Right lobe of liver (tissue), 6 donors: ENCODE measurements around the gene NXPE4. TPM values are rescaled to one million over a fixed set of nuclear protein-coding genes. Genes with fewer than 3 reads are reported as not detected.

ENCODE experiments used
- ATAC-seq, 4 donors: fragments of 200-7000 bp; cut with Tn5 transposase; one replicate each; pipeline ENCODE4 v1.9.1; 2020; ENCODE audit warnings: mild to moderate bottlenecking in 4 of 4, moderate library complexity in 4 of 4
- DNase-seq, 3 donors: peaks; one replicate each; pipeline ENCODE4 v3.0.0-alpha.2; 2020
- H3K27ac ChIP-seq, 3 donors: fragments of 200-600 bp; one replicate each; pipeline ENCODE4 v1.8.0; 2022
- H3K27me3 ChIP-seq, 2 donors: fragments of 200-600 bp; one replicate each; pipeline ENCODE4 v1.8.0; 2022
- H3K36me3 ChIP-seq, 4 donors: fragments of 200-600 bp; sonication (generic) in 1 of 4; one replicate each; pipeline versions ENCODE4 v1.5.1 to v1.8.0; 2017 to 2022; ENCODE audit warnings: control low read depth in 1 of 4
- H3K4me1 ChIP-seq, 4 donors: fragments of 200-600 bp; sonication (generic) in 1 of 4; one replicate each; pipeline versions ENCODE4 v1.5.1 to v1.8.0; 2017 to 2022; ENCODE audit warnings: control low read depth in 1 of 4
- H3K4me3 ChIP-seq, 3 donors: fragments of 200-600 bp; one replicate each; pipeline ENCODE4 v1.8.0; 2022
- H3K9me3 ChIP-seq, 4 donors: fragments of 200-600 bp; sonication (generic) in 1 of 4; one replicate each; pipeline versions ENCODE4 v1.5.1 to v1.8.0; 2017 to 2022; ENCODE audit warnings: control low read depth in 1 of 4
- CTCF ChIP-seq, 4 donors: fragments of 200-600 bp in 3 of 4; fragments of 450-650 bp in 1 of 4; IDR thresholded peaks; one replicate each; pipeline versions ENCODE4 v1.5.1 to v1.8.0; 2016 to 2022; ENCODE audit warnings: antibody characterized with exemption in 4 of 4, mild to moderate bottlenecking in 2 of 4
- POLR2A ChIP-seq: fragments of 450-650 bp; IDR thresholded peaks from one replicate; pipeline ENCODE4 v1.6.1; 2017; ENCODE audit warnings: antibody characterized with exemption, mild to moderate bottlenecking
- WGBS: methylation state at CpG from one replicate; pipeline ENCODE4 v1.1.6; 2018; ENCODE audit warnings: low coverage, low lambda C conversion rate; ENCODE audit not compliant: insufficient coverage; ENCODE audit errors: missing lambda C conversion rate; 5-methylcytosine and 5-hydroxymethylcytosine counted together
- intact Hi-C, 2 donors: fragments of 100-400 bp; cut with DNase I; formaldehyde crosslinking; loops; one replicate each; pipeline versions ENCODE4 v1.11.2 to v1.14.1; 2022
- total RNA-seq, 6 experiments: library from RNA; depleted of rRNA in 2 of 6; stranded (reverse); fragments of >200 nt in 2 of 6; fragmentation: NEBNext Ultra II Directional in 3 of 6; extraction: Animal tissue kit (Norgen Biotek cat#: 25700) in 3 of 6; gene quantifications; one replicate each; pipeline versions ENCODE4 v1.1.0 to v1.2.4, GENCODE V29; 2016 to 2023
- donor health status: DM: no; HTN: yes; CAD: no.
- donor health status: DM: no; HTN: no; CAD: no.
- donor health status: DM: no; HTN: no; CAD: no.
- donor health status: DM: no; HTN: yes; CAD: no.
- donor health status: DM: no; HTN: yes; CAD: no.

Gene NXPE4
- total RNA-seq, 6 experiments from 2014 or later = not detected

- intact Hi-C loops = no loop called here
- Histone ChIP-seq H3K27me3 (no peaks in the 10 kb centered on the region), H3K4me1 (no peaks in the 10 kb centered on the region), H3K4me3 (no peak overlapping the region), H3K36me3 (no peaks in the 10 kb centered on the region), H3K27ac (no peak overlapping the region), H3K9me3 (no peaks in the 10 kb centered on the region)
- 74% methylated on average over 5 of the region's 5 CpGs for WGBS
- TF ChIP-seq POLR2A (no peak), CTCF (IDR thresholded peaks at IDR 0.05) (no peak)
- ATAC-seq = no peak
- DNase-seq = no peak
Observed at GRCh38 chr11:114586797-114587196, 8.8 kb downstream of the NXPE4 start.

- Histone ChIP-seq H3K4me3 (no peak overlapping the region), H3K27ac (no peak overlapping the region), H3K36me3 (no peaks in the 10 kb centered on the region), H3K27me3 (no peaks in the 10 kb centered on the region), H3K4me1 (no peaks in the 10 kb centered on the region), H3K9me3 (no peaks in the 10 kb centered on the region)
- ATAC-seq = no peak
- TF ChIP-seq CTCF (IDR thresholded peaks at IDR 0.05) (no peak), POLR2A (no peak)
- WGBS = 0% methylated on average over 1 of the region's 1 CpG
- intact Hi-C loops = no loop called here
- no peak for DNase-seq
Observed at GRCh38 chr11:114571712-114572111, 23.9 kb downstream of the NXPE4 start.

GRCh38 chr11:114569801-114570200 is 25.8 kb downstream of the NXPE4 start:
- Histone ChIP-seq H3K36me3 (no peaks in the 10 kb centered on the region), H3K4me1 (no peaks in the 10 kb centered on the region), H3K4me3 (no peak overlapping the region), H3K27me3 (no peaks in the 10 kb centered on the region), H3K9me3 (no peaks in the 10 kb centered on the region), H3K27ac (no peak overlapping the region)
- intact Hi-C loops = no loop called here
- DNase-seq (no peak), ATAC-seq (no peak)
- WGBS = 55% methylated on average over 3 of the region's 3 CpGs
- TF ChIP-seq CTCF (IDR thresholded peaks at IDR 0.05) (no peak), POLR2A (no peak)

GRCh38 chr11:114566276-114566675 is 29.3 kb downstream of the NXPE4 start:
- no peaks in the 10 kb centered on the region for H3K4me1 ChIP-seq
- H3K4me3 ChIP-seq = no peak overlapping the region
- H3K9me3 ChIP-seq = no peaks in the 10 kb centered on the region
- intact Hi-C loops = no loop called here
- ATAC-seq (no peak), DNase-seq (no peak)
- H3K36me3 ChIP-seq = no peaks in the 10 kb centered on the region
- H3K27me3 ChIP-seq = no peaks in the 10 kb centered on the region
- no peak overlapping the region for H3K27ac ChIP-seq
- WGBS = 11% methylated on average over 2 of the region's 2 CpGs
- no peak for TF ChIP-seq CTCF (IDR thresholded peaks at IDR 0.05)
- no peak for TF ChIP-seq POLR2A

- TF ChIP-seq POLR2A (no peak), CTCF (IDR thresholded peaks at IDR 0.05) (no peak)
- H3K36me3 ChIP-seq = no peaks in the 10 kb centered on the region
- intact Hi-C loops = no loop called here
- no peak overlapping the region for H3K27ac ChIP-seq
- no peaks in the 10 kb centered on the region for H3K4me1 ChIP-seq
- ATAC-seq (no peak), DNase-seq (no peak)
- H3K27me3 ChIP-seq = no peaks in the 10 kb centered on the region
- 58% methylated on average over 1 of the region's 1 CpG for WGBS
- no peaks in the 10 kb centered on the region for H3K9me3 ChIP-seq
- no peak overlapping the region for H3K4me3 ChIP-seq
Observed at GRCh38 chr11:114564831-114565230, 30.8 kb downstream of the NXPE4 start.
